Right lobe of liver (tissue), 6 donors: ENCODE measurements around the gene CDH15. TPM values are rescaled to one million over a fixed set of nuclear protein-coding genes. Genes with fewer than 3 reads are reported as not detected.

Experiments used
- ATAC-seq, 4 donors: fragments of 200-7000 bp; cut with Tn5 transposase; one replicate each; pipeline ENCODE4 v1.9.1; 2020; ENCODE audit warnings: mild to moderate bottlenecking in 4 of 4, moderate library complexity in 4 of 4
- DNase-seq, 3 donors: peaks; one replicate each; pipeline ENCODE4 v3.0.0-alpha.2; 2020
- H3K27ac ChIP-seq, 3 donors: fragments of 200-600 bp; one replicate each; pipeline ENCODE4 v1.8.0; 2022
- H3K27me3 ChIP-seq, 2 donors: fragments of 200-600 bp; one replicate each; pipeline ENCODE4 v1.8.0; 2022
- H3K36me3 ChIP-seq, 4 donors: fragments of 200-600 bp; sonication (generic) in 1 of 4; one replicate each; pipeline versions ENCODE4 v1.5.1 to v1.8.0; 2017 to 2022; ENCODE audit warnings: control low read depth in 1 of 4
- H3K4me1 ChIP-seq, 4 donors: fragments of 200-600 bp; sonication (generic) in 1 of 4; one replicate each; pipeline versions ENCODE4 v1.5.1 to v1.8.0; 2017 to 2022; ENCODE audit warnings: control low read depth in 1 of 4
- H3K4me3 ChIP-seq, 3 donors: fragments of 200-600 bp; one replicate each; pipeline ENCODE4 v1.8.0; 2022
- H3K9me3 ChIP-seq, 4 donors: fragments of 200-600 bp; sonication (generic) in 1 of 4; one replicate each; pipeline versions ENCODE4 v1.5.1 to v1.8.0; 2017 to 2022; ENCODE audit warnings: control low read depth in 1 of 4
- POLR2A ChIP-seq: fragments of 450-650 bp; IDR thresholded peaks from one replicate; pipeline ENCODE4 v1.6.1; 2017; ENCODE audit warnings: antibody characterized with exemption, mild to moderate bottlenecking
- WGBS: methylation state at CpG from one replicate; pipeline ENCODE4 v1.1.6; 2018; ENCODE audit warnings: low coverage, low lambda C conversion rate; ENCODE audit not compliant: insufficient coverage; ENCODE audit errors: missing lambda C conversion rate; 5-methylcytosine and 5-hydroxymethylcytosine counted together
- intact Hi-C, 2 donors: fragments of 100-400 bp; cut with DNase I; formaldehyde crosslinking; loops; one replicate each; pipeline versions ENCODE4 v1.11.2 to v1.14.1; 2022
- total RNA-seq, 6 experiments: library from RNA; depleted of rRNA in 2 of 6; stranded (reverse); fragments of >200 nt in 2 of 6; fragmentation: NEBNext Ultra II Directional in 3 of 6; extraction: Animal tissue kit (Norgen Biotek cat#: 25700) in 3 of 6; gene quantifications; one replicate each; pipeline versions ENCODE4 v1.1.0 to v1.2.4, GENCODE V29; 2016 to 2023
- TF ChIP-seq, protein P1 (sequence below), 4 donors: fragments of 200-600 bp in 3 of 4; fragments of 450-650 bp in 1 of 4; IDR thresholded peaks; one replicate each; pipeline versions ENCODE4 v1.5.1 to v1.8.0; 2016 to 2022; ENCODE audit warnings: antibody characterized with exemption in 4 of 4, mild to moderate bottlenecking in 2 of 4
- donor health status: DM: no; HTN: yes; CAD: no.
- donor health status: DM: no; HTN: no; CAD: no.
- donor health status: DM: no; HTN: no; CAD: no.
- donor health status: DM: no; HTN: yes; CAD: no.
- donor health status: DM: no; HTN: yes; CAD: no.

CDH15 gene
- total RNA-seq, 6 experiments from 2014 or later: 0.12 to 3.3 (median 0.15) TPM; not detected in 1

DNA sequence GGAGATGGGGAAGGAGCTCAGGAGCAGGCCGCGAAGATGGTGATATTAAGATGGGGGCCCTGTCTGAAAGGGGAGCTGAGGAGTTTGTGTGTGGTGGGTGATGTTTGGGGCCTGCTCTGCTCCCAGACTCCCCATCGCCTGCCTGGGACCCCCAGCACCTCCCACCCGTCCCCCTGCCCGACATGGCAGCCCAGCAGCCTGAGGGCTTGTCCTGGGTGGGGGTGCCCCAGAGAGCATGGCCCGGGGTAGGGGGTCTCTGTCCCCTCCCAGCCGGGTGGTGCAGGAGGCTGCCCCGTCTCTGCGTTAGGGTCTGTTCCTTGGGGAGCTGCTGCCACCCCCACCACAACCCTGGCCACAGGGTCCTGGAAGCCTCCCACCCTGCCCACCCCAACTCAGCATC is 5.2 kb downstream of the CDH15 start:
- H3K27ac ChIP-seq: no peak overlapping the region
- H3K36me3 ChIP-seq: no peaks in the 10 kb centered on the region
- intact Hi-C loops: no loop called here
- TF ChIP-seq POLR2A: no peak
- TF ChIP-seq, protein P1, sequence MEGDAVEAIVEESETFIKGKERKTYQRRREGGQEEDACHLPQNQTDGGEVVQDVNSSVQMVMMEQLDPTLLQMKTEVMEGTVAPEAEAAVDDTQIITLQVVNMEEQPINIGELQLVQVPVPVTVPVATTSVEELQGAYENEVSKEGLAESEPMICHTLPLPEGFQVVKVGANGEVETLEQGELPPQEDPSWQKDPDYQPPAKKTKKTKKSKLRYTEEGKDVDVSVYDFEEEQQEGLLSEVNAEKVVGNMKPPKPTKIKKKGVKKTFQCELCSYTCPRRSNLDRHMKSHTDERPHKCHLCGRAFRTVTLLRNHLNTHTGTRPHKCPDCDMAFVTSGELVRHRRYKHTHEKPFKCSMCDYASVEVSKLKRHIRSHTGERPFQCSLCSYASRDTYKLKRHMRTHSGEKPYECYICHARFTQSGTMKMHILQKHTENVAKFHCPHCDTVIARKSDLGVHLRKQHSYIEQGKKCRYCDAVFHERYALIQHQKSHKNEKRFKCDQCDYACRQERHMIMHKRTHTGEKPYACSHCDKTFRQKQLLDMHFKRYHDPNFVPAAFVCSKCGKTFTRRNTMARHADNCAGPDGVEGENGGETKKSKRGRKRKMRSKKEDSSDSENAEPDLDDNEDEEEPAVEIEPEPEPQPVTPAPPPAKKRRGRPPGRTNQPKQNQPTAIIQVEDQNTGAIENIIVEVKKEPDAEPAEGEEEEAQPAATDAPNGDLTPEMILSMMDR (IDR thresholded peaks at IDR 0.05): no peak
- H3K4me3 ChIP-seq: no peak overlapping the region
- no peaks in the 10 kb centered on the region for H3K9me3 ChIP-seq
- DNase-seq (no peak), ATAC-seq (no peak)
- WGBS: 60% methylated on average over 1 of the region's 9 CpGs
- no peaks in the 10 kb centered on the region for H3K27me3 ChIP-seq
- no peaks in the 10 kb centered on the region for H3K4me1 ChIP-seq

DNA sequence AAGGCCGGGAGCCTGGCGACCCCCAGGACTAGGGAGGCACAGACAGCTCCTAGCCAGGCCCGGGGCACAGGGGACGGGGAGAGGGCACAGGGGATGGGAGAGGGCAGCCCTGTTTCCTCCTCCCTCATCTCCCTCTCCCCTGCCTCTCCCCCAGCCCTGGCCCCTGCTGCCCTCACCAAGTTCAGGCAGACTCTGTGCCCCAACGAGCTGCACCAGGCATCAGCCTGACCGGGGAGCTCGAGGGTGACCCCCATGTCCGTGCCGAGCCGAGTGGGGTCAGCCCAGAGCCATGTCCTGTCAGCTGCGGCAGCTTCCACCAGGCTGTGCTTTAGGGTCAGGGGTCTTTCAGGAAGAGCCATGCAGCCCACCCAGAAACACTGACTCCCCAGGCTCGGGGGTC is 6.0 kb downstream of the CDH15 start:
- DNase-seq (no peak), ATAC-seq (no peak)
- TF ChIP-seq, protein P1 (IDR thresholded peaks at IDR 0.05): no peak
- no peak for TF ChIP-seq POLR2A
- 20% methylated on average over 1 of the region's 12 CpGs for WGBS
- Histone ChIP-seq H3K36me3 (no peaks in the 10 kb centered on the region), H3K27me3 (no peaks in the 10 kb centered on the region), H3K4me3 (no peak overlapping the region), H3K27ac (no peak overlapping the region), H3K9me3 (no peaks in the 10 kb centered on the region), H3K4me1 (no peaks in the 10 kb centered on the region)
- intact Hi-C loops: no loop called here

DNA sequence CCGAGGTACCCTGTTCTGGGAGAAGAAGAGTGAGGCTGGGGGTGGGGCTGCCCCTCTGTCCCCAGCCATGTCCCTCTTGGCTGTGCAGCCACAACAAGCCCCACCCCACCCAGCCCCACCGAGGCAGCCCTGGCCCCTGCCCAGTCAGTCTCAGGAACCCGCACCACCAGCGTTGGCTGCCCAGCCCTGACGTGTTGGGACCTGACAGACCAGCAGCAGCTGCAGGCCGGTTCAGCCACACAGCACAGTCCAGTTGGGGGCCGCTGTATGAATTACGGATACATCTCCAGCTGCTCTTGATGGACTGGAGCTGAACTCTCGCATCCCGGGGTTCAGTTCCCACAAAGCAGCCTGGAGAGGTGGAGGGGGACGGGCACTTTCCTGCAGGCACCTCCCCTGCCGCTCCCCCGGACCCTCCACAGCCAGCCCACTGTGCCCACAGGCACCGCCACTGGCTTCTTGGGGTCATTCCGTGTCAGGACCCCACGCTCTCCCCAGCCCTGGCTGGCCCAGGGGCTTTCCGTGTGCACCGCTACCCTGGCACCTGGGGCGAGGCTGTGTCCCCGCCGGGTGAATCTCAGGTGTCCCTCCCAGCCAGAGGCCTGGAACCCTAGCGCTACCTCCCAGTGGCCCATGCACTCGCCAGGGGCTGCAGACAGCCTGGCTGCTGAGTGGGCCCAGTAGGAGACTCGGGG is 7.1 kb downstream of the CDH15 start:
- ATAC-seq: no peak

DNA sequence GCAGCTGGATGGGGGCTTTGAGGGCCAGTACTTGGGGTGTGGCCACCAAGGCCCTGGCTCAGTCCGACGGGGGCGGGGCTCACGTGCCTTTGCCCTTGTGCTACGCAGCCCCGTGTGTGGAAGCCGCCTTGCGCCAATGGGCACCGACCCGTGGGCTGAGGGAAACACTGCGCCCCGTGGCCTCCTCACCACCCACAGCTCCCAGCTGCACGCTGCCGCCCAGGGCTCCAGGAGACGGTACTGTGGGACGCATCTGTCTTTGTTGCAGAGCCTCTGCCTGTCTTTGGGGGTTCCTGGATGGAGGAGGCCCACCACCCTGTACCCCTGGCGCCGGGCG is 7.6 kb downstream of the CDH15 start:
- ATAC-seq (no peak), DNase-seq (no peak)
- Histone ChIP-seq H3K4me1 (no peaks in the 10 kb centered on the region), H3K27me3 (no peaks in the 10 kb centered on the region), H3K27ac (no peak overlapping the region), H3K9me3 (no peaks in the 10 kb centered on the region), H3K4me3 (no peak overlapping the region), H3K36me3 (no peaks in the 10 kb centered on the region)
- TF ChIP-seq POLR2A: no peak
- TF ChIP-seq, protein P1 (IDR thresholded peaks at IDR 0.05): no peak
- WGBS: no CpG with 5 or more reads among the region's 19 CpGs
- intact Hi-C loops: no loop called here

More for the DNA sequence above, 7.1 kb downstream of the CDH15 start:
- Histone ChIP-seq H3K27ac (no peak overlapping the region), H3K4me1 (no peaks in the 10 kb centered on the region), H3K9me3 (no peaks in the 10 kb centered on the region), H3K4me3 (no peak overlapping the region), H3K27me3 (no peaks in the 10 kb centered on the region), H3K36me3 (no peaks in the 10 kb centered on the region)
- no peak for TF ChIP-seq POLR2A
- WGBS: 60% methylated on average over 3 of the region's 24 CpGs
- intact Hi-C loops: no loop called here
- DNase-seq: no peak

DNA sequence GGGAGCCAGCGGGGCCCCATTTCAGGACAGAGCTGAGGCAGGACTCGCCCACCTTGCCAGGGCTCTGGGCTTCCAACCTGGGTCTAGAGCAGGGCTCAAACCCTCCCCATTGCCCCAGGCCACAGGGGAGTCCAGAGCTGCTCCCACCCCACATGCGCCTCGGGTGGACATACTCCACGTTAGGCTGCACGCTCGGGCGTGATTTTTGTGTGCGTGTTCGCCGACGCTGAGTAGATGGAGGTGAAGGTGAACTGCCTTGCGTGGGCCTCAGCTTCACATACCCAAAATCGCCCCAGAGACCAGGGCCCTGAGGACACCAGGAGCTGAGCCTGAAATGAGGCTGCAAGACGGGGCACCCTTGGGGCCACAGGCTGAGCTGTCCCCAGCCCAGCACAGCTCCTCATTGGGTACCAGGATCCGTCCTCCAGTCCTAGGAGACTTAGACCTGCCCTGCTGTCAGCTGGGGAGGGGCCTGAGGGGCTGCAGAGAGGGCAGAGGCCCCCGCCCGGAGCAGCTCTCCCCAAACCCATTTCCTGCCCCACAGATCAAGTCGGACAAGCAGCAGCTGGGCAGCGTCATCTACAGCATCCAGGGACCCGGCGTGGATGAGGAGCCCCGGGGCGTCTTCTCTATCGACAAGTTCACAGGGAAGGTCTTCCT is 8.2 kb downstream of the CDH15 start:
- intact Hi-C loops: no loop called here
- no peak overlapping the region for H3K27ac ChIP-seq
- DNase-seq: no peak
- no peaks in the 10 kb centered on the region for H3K9me3 ChIP-seq
- no peaks in the 10 kb centered on the region for H3K36me3 ChIP-seq
- H3K4me1 ChIP-seq: no peaks in the 10 kb centered on the region
- 87% methylated on average over 6 of the region's 25 CpGs for WGBS
- H3K27me3 ChIP-seq: no peaks in the 10 kb centered on the region
- ATAC-seq: no peak
- no peak overlapping the region for H3K4me3 ChIP-seq
- TF ChIP-seq, protein P1 (IDR thresholded peaks at IDR 0.05): no peak
- TF ChIP-seq POLR2A: no peak
